Testis (tissue), 3 donors: Measurements from ENCODE around the gene KCNK2. TPM values are rescaled to one million over a fixed set of nuclear protein-coding genes. Genes with fewer than 3 reads are reported as not detected.

ENCODE experiments used
- DNase-seq: peaks from one replicate; pipeline ENCODE4 v3.0.0-alpha.2; 2019
- H3K27ac ChIP-seq, 2 donors: fragments of 200-600 bp; sonication (generic); one replicate each; pipeline ENCODE4 v1.5.1; 2019
- H3K27me3 ChIP-seq: fragments of 200-600 bp; sonication (generic); one replicate; pipeline ENCODE4 v1.5.1; 2019
- H3K36me3 ChIP-seq: fragments of 200-600 bp; sonication (generic); one replicate; pipeline ENCODE4 v1.5.1; 2017; ENCODE audit warnings: low read depth; ENCODE audit errors: missing control alignments
- H3K4me1 ChIP-seq: fragments of 200-600 bp; sonication (generic); one replicate; pipeline ENCODE4 v1.5.1; 2019
- H3K4me3 ChIP-seq, 2 donors: fragments of 200-600 bp; sonication (generic); one replicate each; pipeline ENCODE4 v1.5.1; 2017 to 2019
- H3K9me3 ChIP-seq: fragments of 200-600 bp; sonication (generic); one replicate; pipeline ENCODE4 v1.5.1; 2017
- POLR2A ChIP-seq: fragments of 450-650 bp; IDR thresholded peaks from one replicate; pipeline ENCODE4 v1.6.1; 2017; ENCODE audit warnings: antibody characterized with exemption, mild to moderate bottlenecking, moderate library complexity
- WGBS, 2 donors: methylation state at CpG; one replicate each; pipeline ENCODE4 v1.1.5; 2018; 5-methylcytosine and 5-hydroxymethylcytosine counted together
- intact Hi-C: fragments of 100-400 bp; cut with DNase I; formaldehyde crosslinking; loops from one replicate; pipeline ENCODE4 v1.15.1; 2023; ENCODE audit warnings: low total_unique reads
- polyA plus RNA-seq: library from polyadenylated mRNA; stranded (reverse); fragments of 350-450 nt; fragmentation: Illumina TruSeq; extraction: RNeasy Lipid Tissue Mini Kit (QIAGEN cat#74804); gene quantifications from one replicate; pipeline ENCODE4 v1.2.3, GENCODE V29; 2014; ENCODE audit warnings: low read depth, low replicate concordance; ENCODE audit not compliant: insufficient read depth
- total RNA-seq, 2 donors: library from RNA; depleted of rRNA; stranded (reverse); fragments of >200 nt; gene quantifications; one replicate each; pipeline ENCODE4 v1.2.3, GENCODE V29; 2016
- TF ChIP-seq, protein P1 (sequence below), 3 experiments: fragments of 450-650 bp in 2 of 3; fragments of 200-600 bp in 1 of 3; sonication (generic) in 1 of 3; IDR thresholded peaks; one replicate each; pipeline ENCODE4 v1.5.1; 2016 to 2019; ENCODE audit warnings: antibody characterized with exemption in 3 of 3, mild to moderate bottlenecking in 2 of 3, moderate library complexity in 1 of 3

KCNK2 gene
- total and polyA plus RNA-seq, 3 donors from 2014 or later = 0.71 to 1.4 (median 0.92) TPM

GRCh38 chr1:215131291-215131690, 48.8 kb downstream of the KCNK2 start:
- intact Hi-C loops = no loop called here
- DNase-seq = no peak
- Histone ChIP-seq H3K4me3 (no peak overlapping the region), H3K9me3 (no peaks in the 10 kb centered on the region), H3K36me3 (no peaks in the 10 kb centered on the region), H3K4me1 (no peaks in the 10 kb centered on the region), H3K27ac (no peak overlapping the region), H3K27me3 (no peaks in the 10 kb centered on the region)
- TF ChIP-seq, protein P1, sequence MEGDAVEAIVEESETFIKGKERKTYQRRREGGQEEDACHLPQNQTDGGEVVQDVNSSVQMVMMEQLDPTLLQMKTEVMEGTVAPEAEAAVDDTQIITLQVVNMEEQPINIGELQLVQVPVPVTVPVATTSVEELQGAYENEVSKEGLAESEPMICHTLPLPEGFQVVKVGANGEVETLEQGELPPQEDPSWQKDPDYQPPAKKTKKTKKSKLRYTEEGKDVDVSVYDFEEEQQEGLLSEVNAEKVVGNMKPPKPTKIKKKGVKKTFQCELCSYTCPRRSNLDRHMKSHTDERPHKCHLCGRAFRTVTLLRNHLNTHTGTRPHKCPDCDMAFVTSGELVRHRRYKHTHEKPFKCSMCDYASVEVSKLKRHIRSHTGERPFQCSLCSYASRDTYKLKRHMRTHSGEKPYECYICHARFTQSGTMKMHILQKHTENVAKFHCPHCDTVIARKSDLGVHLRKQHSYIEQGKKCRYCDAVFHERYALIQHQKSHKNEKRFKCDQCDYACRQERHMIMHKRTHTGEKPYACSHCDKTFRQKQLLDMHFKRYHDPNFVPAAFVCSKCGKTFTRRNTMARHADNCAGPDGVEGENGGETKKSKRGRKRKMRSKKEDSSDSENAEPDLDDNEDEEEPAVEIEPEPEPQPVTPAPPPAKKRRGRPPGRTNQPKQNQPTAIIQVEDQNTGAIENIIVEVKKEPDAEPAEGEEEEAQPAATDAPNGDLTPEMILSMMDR (IDR thresholded peaks at IDR 0.05) = no peak
- no peak for TF ChIP-seq POLR2A

DNA sequence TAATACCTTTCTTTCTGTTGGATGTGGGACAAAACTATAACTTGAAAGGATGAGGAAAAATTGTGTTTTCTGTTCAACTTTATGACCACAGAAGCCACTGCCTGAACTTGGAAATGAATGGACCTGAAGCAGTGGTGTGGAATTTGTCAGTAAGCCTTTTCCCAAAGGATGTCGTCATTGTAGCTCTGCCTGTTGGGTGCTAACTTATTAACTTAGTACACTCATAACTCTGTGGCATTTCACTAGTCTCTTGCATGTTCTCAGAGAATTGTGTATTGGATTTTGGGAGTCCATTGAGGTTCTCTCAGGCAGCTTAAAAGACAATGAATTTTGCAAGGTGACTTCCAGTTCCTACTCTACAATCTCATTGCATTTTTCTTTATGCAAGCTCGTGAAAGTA, 49.6 kb downstream of the KCNK2 start:
- DNase-seq = no peak
- Histone ChIP-seq H3K4me1 (no peaks in the 10 kb centered on the region), H3K36me3 (no peaks in the 10 kb centered on the region), H3K9me3 (no peaks in the 10 kb centered on the region), H3K4me3 (no peak overlapping the region), H3K27ac (no peak overlapping the region), H3K27me3 (no peaks in the 10 kb centered on the region)
- intact Hi-C loops = no loop called here
- no peak for TF ChIP-seq POLR2A
- TF ChIP-seq, protein P1 (IDR thresholded peaks at IDR 0.05) = no peak
- 75 to 86% methylated on average over 2 of the region's 2 CpGs for WGBS, 2 donors

DNA sequence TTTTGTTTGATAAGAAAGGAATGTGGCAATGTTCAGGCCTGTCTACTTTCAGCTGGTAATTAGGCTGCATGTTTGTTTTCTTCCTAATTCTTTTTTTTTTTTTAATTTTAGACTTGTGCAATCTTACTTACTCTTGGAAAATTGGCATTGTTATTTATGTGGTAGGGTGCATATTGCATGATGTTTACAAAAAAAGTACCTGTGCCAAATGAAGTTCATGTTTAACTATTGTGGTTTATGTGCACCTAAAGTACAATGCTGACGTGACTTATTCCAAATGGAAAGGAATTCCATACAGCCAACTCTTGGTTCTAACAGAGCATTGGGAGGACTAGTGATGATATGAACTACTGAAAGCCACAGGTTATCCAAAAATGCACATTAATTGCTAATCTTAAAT, 51.0 kb downstream of the KCNK2 start:
- Histone ChIP-seq H3K4me1 (no peaks in the 10 kb centered on the region), H3K27ac (no peak overlapping the region), H3K4me3 (no peak overlapping the region), H3K9me3 (no peaks in the 10 kb centered on the region), H3K36me3 (no peaks in the 10 kb centered on the region), H3K27me3 (no peaks in the 10 kb centered on the region)
- no peak for DNase-seq
- intact Hi-C loops = no loop called here
- WGBS, 2 donors = 64 to 81% methylated on average over 1 of the region's 1 CpG
- TF ChIP-seq, protein P1 (IDR thresholded peaks at IDR 0.05) = no peak
- TF ChIP-seq POLR2A = no peak

DNA sequence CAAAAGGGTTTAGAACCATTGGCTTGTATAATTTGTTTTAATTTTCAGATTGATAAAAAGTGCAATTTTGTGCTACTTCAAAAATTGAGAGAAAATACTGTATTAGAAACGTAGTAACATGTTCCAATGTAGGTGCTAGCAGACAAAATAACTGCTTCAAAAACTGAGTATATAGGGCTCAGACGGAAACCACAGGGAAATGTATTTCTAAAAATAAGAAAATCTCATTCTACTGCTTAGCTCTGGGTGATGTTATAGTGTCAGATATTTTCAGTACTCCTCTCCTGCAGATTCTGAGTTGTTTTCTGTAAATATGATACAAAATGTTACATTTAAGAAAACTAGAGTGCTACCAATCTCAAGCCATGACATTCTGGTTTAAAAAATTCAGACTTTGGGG, 55.4 kb downstream of the KCNK2 start:
- H3K4me1 ChIP-seq = no peaks in the 10 kb centered on the region
- H3K9me3 ChIP-seq = no peaks in the 10 kb centered on the region
- 27 to 52% methylated on average over 2 of the region's 2 CpGs for WGBS, 2 donors
- DNase-seq = no peak
- H3K36me3 ChIP-seq = no peaks in the 10 kb centered on the region
- H3K27me3 ChIP-seq = no peaks in the 10 kb centered on the region
- no peak overlapping the region for H3K4me3 ChIP-seq
- TF ChIP-seq, protein P1 (IDR thresholded peaks at IDR 0.05) = no peak
- TF ChIP-seq POLR2A = no peak
- H3K27ac ChIP-seq = no peak overlapping the region
- intact Hi-C loops = no loop called here

DNA sequence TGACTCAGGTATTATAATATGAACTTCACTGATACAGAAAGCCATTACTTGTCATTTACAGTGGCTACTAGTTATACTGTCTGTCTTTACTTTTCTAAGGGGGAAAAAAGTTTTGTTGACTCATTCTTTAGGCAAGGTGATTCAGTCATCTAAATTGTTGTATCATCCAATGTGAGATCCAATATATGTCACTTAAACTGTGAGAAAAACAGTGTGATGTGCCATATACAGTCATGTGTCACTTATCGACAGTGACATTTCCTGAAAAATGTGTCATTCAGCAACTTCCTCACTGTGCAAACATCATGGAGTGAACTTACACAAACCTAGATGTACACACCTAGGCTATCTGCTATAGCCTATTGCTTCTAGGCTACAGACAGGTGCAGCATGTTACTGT, 57.6 kb downstream of the KCNK2 start:
- WGBS, 2 donors = 92 to 100% methylated on average over 1 of the region's 1 CpG
- TF ChIP-seq, protein P1 (IDR thresholded peaks at IDR 0.05) = no peak
- TF ChIP-seq POLR2A = no peak
- intact Hi-C loops = no loop called here

More for the DNA sequence above, 57.6 kb downstream of the KCNK2 start:
- no peak overlapping the region for H3K4me3 ChIP-seq
- H3K27ac ChIP-seq = no peak overlapping the region
- no peaks in the 10 kb centered on the region for H3K36me3 ChIP-seq
- H3K4me1 ChIP-seq = no peaks in the 10 kb centered on the region
- no peak for DNase-seq
- no peaks in the 10 kb centered on the region for H3K9me3 ChIP-seq
- no peaks in the 10 kb centered on the region for H3K27me3 ChIP-seq
